GM23338 (cell line): ENCODE results near the gene ERC1. TPM values are rescaled to one million over a fixed set of nuclear protein-coding genes. Genes with fewer than 3 reads are reported as not detected.

Experiments used
- ATAC-seq: fragments of 200-7000 bp; cut with Tn5 transposase; 3 replicates; pipeline ENCODE4 v1.9.1; 2020
- DNase-seq: peaks from one replicate; pipeline ENCODE4 v3.0.0-alpha.2; 2015; ENCODE audit warnings: low spot score
- H2AFZ ChIP-seq: fragments of 200-600 bp; sonication (generic); 2 replicates; pipeline ENCODE4 v1.8.0; 2016; ENCODE audit warnings: antibody characterized with exemption, mild to moderate bottlenecking, moderate library complexity
- H3F3A ChIP-seq: fragments of 200-600 bp; sonication (generic); replicated peaks from 2 replicates; pipeline ENCODE4 v1.8.0; 2017; ENCODE audit warnings: antibody characterized with exemption, mixed run types, low read depth
- H3K27ac ChIP-seq: fragments of 200-600 bp; sonication (generic); 2 replicates; pipeline ENCODE4 v1.6.1; 2016; ENCODE audit warnings: low read depth
- H3K27me3 ChIP-seq: fragments of 200-600 bp; sonication (generic); 2 replicates; pipeline ENCODE4 v1.8.0; 2016; ENCODE audit warnings: mild to moderate bottlenecking, mixed run types, moderate library complexity; ENCODE audit not compliant: insufficient read depth
- H3K36me3 ChIP-seq: fragments of 200-600 bp; sonication (generic); 2 replicates; pipeline ENCODE4 v1.8.0; 2016; ENCODE audit warnings: mild to moderate bottlenecking; ENCODE audit not compliant: insufficient read depth
- H3K4me1 ChIP-seq: fragments of 200-600 bp; sonication (generic); 2 replicates; pipeline ENCODE4 v1.8.0; 2016; ENCODE audit warnings: mild to moderate bottlenecking, moderate library complexity; ENCODE audit not compliant: insufficient read depth
- H3K4me2 ChIP-seq: fragments of 200-600 bp; sonication (generic); 2 replicates; pipeline ENCODE4 v1.7.1; 2017; ENCODE audit warnings: mixed run types
- H3K4me3 ChIP-seq: fragments of 200-600 bp; sonication (generic); 2 replicates; pipeline ENCODE4 v1.6.1; 2016; ENCODE audit warnings: mixed run types
- H3K79me2 ChIP-seq: fragments of 200-600 bp; sonication (generic); replicated peaks from 2 replicates; pipeline ENCODE4 v1.8.0; 2017; ENCODE audit warnings: mild to moderate bottlenecking; ENCODE audit not compliant: insufficient read depth
- H3K9me2 ChIP-seq: fragments of 200-600 bp; sonication (generic); 2 replicates; pipeline ENCODE4 v1.8.0; 2017; ENCODE audit not compliant: insufficient read depth
- H4K20me1 ChIP-seq: fragments of 200-600 bp; sonication (generic); replicated peaks from 2 replicates; pipeline ENCODE4 v1.8.0; 2017; ENCODE audit warnings: mild to moderate bottlenecking; ENCODE audit not compliant: insufficient read depth
- H3K27ac Mint-ChIP-seq: 2 replicates; pipeline ENCODE4 v1.8.0; 2020; ENCODE audit warnings: inconsistent platforms, mild to moderate bottlenecking, moderate library complexity, mixed read lengths
- H3K27me3 Mint-ChIP-seq: 3 replicates; pipeline ENCODE4 v1.8.0; 2022; ENCODE audit warnings: low read depth, mild to moderate bottlenecking, moderate library complexity, mixed read lengths, inconsistent platforms; ENCODE audit not compliant: insufficient read depth, poor library complexity
- H3K36me3 Mint-ChIP-seq: 3 replicates; pipeline ENCODE4 v1.8.0; 2021; ENCODE audit warnings: low read depth, mild to moderate bottlenecking, inconsistent platforms, moderate library complexity, mixed read lengths
- H3K4me1 Mint-ChIP-seq: 3 replicates; pipeline ENCODE4 v1.8.0; 2020; ENCODE audit warnings: mild to moderate bottlenecking, inconsistent platforms, mixed read lengths
- H3K4me3 Mint-ChIP-seq: 3 replicates; pipeline ENCODE4 v1.8.0; 2021; ENCODE audit warnings: moderate library complexity, mild to moderate bottlenecking, inconsistent platforms, mixed read lengths
- H3K9me3 Mint-ChIP-seq: 3 replicates; pipeline ENCODE4 v1.8.0; 2020; ENCODE audit warnings: moderate library complexity, mild to moderate bottlenecking, inconsistent platforms, mixed read lengths
- CREB1 ChIP-seq: fragments of 250-450 bp; sonication (Bioruptor Pico); IDR thresholded peaks from 2 replicates; pipeline ENCODE4 v1.5.0; 2020; ENCODE audit warnings: low read depth, mild to moderate bottlenecking, moderate library complexity
- EZH2 ChIP-seq: fragments of 200-600 bp; sonication (generic); IDR thresholded peaks from one replicate; pipeline ENCODE4 v1.8.0; 2017; ENCODE audit warnings: antibody characterized with exemption, mild to moderate bottlenecking, low read depth; ENCODE audit not compliant: unreplicated experiment
- EZH2phosphoT487 ChIP-seq: fragments of 200-600 bp; sonication (generic); IDR thresholded peaks from one replicate; pipeline ENCODE4 v1.8.1; 2018; ENCODE audit warnings: antibody characterized with exemption; ENCODE audit not compliant: unreplicated experiment
- JUNB ChIP-seq: IDR thresholded peaks from one replicate; pipeline ENCODE4 v1.6.1; 2016; ENCODE audit warnings: antibody characterized with exemption; ENCODE audit not compliant: unreplicated experiment
- NANOG ChIP-seq: IDR thresholded peaks from 2 replicates; pipeline ENCODE4 v1.6.1; 2016; ENCODE audit warnings: antibody characterized with exemption, borderline replicate concordance
- POLR2AphosphoS5 ChIP-seq: IDR thresholded peaks from 2 replicates; pipeline ENCODE4 v1.6.1; 2016; ENCODE audit warnings: antibody characterized with exemption, low read depth
- STAT1 ChIP-seq: IDR thresholded peaks from one replicate; pipeline ENCODE4 v1.6.1; 2016; ENCODE audit warnings: antibody characterized with exemption; ENCODE audit not compliant: unreplicated experiment
- ZNF114 ChIP-seq: fragments of 250-450 bp; sonication (Bioruptor Pico); IDR thresholded peaks from 2 replicates; pipeline ENCODE4 v1.5.0; 2020; ENCODE audit warnings: mild to moderate bottlenecking, moderate library complexity
- ZNF462 ChIP-seq: fragments of 250-450 bp; sonication (Bioruptor Pico); IDR thresholded peaks from 2 replicates; pipeline ENCODE4 v1.5.0; 2020; ENCODE audit warnings: mild to moderate bottlenecking, moderate library complexity
- polyA plus RNA-seq: library from polyadenylated mRNA; unstranded; fragments of >200 nt; fragmentation: Nextera tagmentation; extraction: Ambion mirVana; gene quantifications from 2 replicates; pipeline ENCODE4 v1.2.1, GENCODE V29; 2016
- total RNA-seq: library from RNA; depleted of rRNA; stranded (reverse); fragments of >200 nt; shearing (Covaris generic); gene quantifications from 2 replicates; pipeline ENCODE4 v1.2.3, GENCODE V29; 2014

The ERC1 gene
- total and polyA plus RNA-seq, 2 experiments from 2014 or later = 28.1 to 35.3 TPM

GRCh38 chr12:1360441-1361210 lies 369.6 kb downstream of the ERC1 start (continued):
- TF ChIP-seq ZNF462 (CRISPR knock-in tag) = no peak

DNA sequence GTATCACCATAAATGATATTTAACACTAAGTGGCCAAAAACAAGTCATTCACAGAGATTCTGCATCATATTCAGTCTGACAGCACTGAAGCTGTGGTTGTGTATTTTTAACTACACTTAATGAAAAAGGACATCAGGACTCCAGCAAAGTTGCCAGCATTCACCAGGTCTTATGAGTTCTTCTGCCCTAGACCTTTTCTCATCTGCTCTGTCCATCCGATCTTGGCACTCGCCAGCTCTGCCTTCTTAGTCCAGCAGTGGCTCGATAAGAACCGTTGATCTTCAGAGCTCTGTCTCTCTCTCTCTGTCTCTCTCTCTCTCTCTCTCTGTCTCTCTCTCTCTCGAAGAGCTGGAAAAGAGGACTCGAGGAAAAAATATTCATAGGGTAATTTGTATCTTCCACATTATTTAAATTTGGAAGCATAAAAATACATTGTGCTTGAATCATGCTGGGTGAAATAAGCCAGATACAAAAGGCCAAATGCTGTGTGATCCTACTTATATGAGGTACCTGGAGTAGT lies 371.2 kb downstream of the ERC1 start:
- no peak for TF ChIP-seq ZNF114
- no peak for TF ChIP-seq CREB1 (CRISPR knock-in tag)
- no peak for TF ChIP-seq ZNF462 (CRISPR knock-in tag)
- no peak for TF ChIP-seq EZH2
- TF ChIP-seq NANOG = no peak
- TF ChIP-seq JUNB = no peak
- no peak for TF ChIP-seq STAT1
- no peak for TF ChIP-seq POLR2AphosphoS5
- TF ChIP-seq EZH2phosphoT487 = no peak
- no peak overlapping the region for H3K27ac Mint-ChIP-seq
- no peaks in the 10 kb centered on the region for H3F3A ChIP-seq
- H3K4me1 ChIP-seq = peaks cover under 1% of the 10 kb centered on the region; the same call in 1 of the 2 replicates
- no peak overlapping the region for H3K27ac ChIP-seq
- no peaks in the 10 kb centered on the region for H4K20me1 ChIP-seq
- no peaks in the 10 kb centered on the region for H3K9me3 Mint-ChIP-seq
- H2AFZ ChIP-seq = no peak overlapping the region
- H3K4me3 Mint-ChIP-seq = no peak overlapping the region
- H3K4me1 Mint-ChIP-seq = peaks cover 1% of the 10 kb centered on the region; the same call in 2 of the 3 replicates
- 0 out of 2 replicates have a peak, but pooled peaks cover 4% of the 10 kb centered on the region for H3K36me3 ChIP-seq
- no peak for DNase-seq
- no peaks in the 10 kb centered on the region for H3K27me3 Mint-ChIP-seq
- ATAC-seq = no peak
- H3K79me2 ChIP-seq = no peaks in the 10 kb centered on the region
- no peaks in the 10 kb centered on the region for H3K27me3 ChIP-seq
- no peaks in the 10 kb centered on the region for H3K9me2 ChIP-seq
- no peaks in the 10 kb centered on the region for H3K36me3 Mint-ChIP-seq
- no peak overlapping the region for H3K4me2 ChIP-seq
- no peak overlapping the region for H3K4me3 ChIP-seq
